GM23338 (cell line): ENCODE data around the gene KRTAP10-9.

ENCODE experiments used
- CREB1 ChIP-seq: fragments of 250-450 bp; sonication (Bioruptor Pico); IDR thresholded peaks from 2 replicates; pipeline ENCODE4 v1.5.0; 2020; ENCODE audit warnings: low read depth, mild to moderate bottlenecking, moderate library complexity
- CTCF ChIP-seq, 2 experiments: fragments of 200-600 bp in 1 of 2; sonication (generic) in 1 of 2; conservative IDR thresholded peaks; 2 replicates each; pipeline versions ENCODE4 v1.5.1 to v1.6.1; 2016 to 2017; ENCODE audit warnings: antibody characterized with exemption in 2 of 2, low read depth in 2 of 2, mild to moderate bottlenecking in 2 of 2, moderate library complexity in 1 of 2
- EZH2 ChIP-seq: fragments of 200-600 bp; sonication (generic); IDR thresholded peaks from one replicate; pipeline ENCODE4 v1.8.0; 2017; ENCODE audit warnings: antibody characterized with exemption, mild to moderate bottlenecking, low read depth; ENCODE audit not compliant: unreplicated experiment
- JUNB ChIP-seq: IDR thresholded peaks from one replicate; pipeline ENCODE4 v1.6.1; 2016; ENCODE audit warnings: antibody characterized with exemption; ENCODE audit not compliant: unreplicated experiment
- POLR2AphosphoS5 ChIP-seq: IDR thresholded peaks from 2 replicates; pipeline ENCODE4 v1.6.1; 2016; ENCODE audit warnings: antibody characterized with exemption, low read depth
- REST ChIP-seq: IDR thresholded peaks from one replicate; pipeline ENCODE4 v1.6.1; 2018; ENCODE audit warnings: antibody characterized with exemption; ENCODE audit not compliant: unreplicated experiment

DNA sequence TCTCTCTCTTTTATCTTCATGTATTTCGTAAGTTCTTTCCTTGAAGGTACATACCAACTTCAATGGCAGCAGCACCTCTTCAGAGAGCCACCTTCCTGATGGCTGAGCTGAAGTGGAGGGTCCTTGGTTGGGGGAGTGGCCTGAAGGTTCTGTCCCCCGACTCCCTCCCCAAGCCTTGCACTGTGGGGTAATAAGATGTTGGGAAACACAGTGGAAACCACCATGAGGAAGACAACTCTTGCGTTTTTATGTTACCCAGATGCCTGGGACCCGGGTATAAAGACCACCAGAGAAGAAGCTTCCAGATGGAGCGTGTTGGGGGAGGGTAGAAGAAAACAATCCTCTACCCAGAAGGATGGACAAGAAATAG is 31.6 kb downstream of the KRTAP10-9 start:
- TF ChIP-seq CTCF (conservative IDR thresholded peaks at IDR 0.05; ENCODE audit: low read depth in 2 of 2) (no peak), JUNB (no peak), POLR2AphosphoS5 (no peak), EZH2 (no peak), CREB1 (CRISPR knock-in tag) (no peak), REST (no peak)
